ENCODE measurements around the gene PARP4. TPM values are rescaled to one million over a fixed set of nuclear protein-coding genes. Genes with fewer than 3 reads are reported as not detected.
"Not testable (repeated sequence)": the region's sequence is repeated elsewhere in the genome, so short reads cannot be mapped to it uniquely, and the experiment has no call there.

Gene PARP4
- total RNA-seq: 10 to 100 TPM; 35.0 to 46.9 (median 42.0) TPM

DNA sequence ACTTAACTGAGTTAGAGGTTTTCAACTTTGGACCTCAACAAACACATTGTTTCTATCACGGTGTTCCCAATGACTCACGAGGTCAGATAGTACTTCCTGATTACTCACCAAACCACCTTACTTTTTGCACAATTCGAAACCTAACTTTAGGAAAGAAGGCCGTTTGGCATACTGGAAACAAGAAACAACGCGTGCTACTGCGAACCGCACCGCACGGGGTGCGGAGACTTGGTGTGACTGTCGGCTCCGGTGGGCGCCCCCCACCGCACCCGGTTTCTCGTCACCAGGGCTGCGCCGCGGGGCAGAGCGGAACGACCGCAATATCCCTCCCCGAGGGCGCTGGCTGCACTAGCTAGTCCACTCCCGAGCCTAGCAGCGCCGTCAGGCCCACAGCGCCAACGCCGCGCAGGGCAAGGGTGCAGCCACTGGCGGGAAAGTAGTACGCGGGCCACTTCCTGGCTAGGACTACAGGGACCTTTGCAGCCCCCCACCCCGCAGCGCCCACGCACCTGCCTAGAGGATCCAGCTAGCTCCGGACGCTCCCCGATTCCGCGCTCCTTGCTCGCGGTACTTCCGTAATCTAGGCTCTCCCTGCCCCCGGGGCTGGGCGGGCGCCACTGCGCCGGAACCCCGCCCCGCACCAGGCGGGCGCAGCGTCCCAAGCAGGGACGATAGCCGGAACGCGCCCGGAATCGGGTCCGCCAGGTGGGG is at the start of gene PARP4:
Gene PARP4, minus strand, starts transcription at position 582 of the 711 bp plus-strand sequence. CDS start 9,002 bp downstream, outside the sequence.
- no peaks in the 10 kb centered on the region for H3K9me3 ChIP-seq
- peak; percentile 93 for ATAC-seq
- H3K4me1 ChIP-seq: peaks cover 0 to 26% (median 9%) of the 10 kb centered on the region in 3 donors
- WGBS, 2 donors (ENCODE audit: low coverage in 1 of 2): 0% methylated on average over 2 to 11 of the region's 63 CpGs
- TF ChIP-seq, protein P1, sequence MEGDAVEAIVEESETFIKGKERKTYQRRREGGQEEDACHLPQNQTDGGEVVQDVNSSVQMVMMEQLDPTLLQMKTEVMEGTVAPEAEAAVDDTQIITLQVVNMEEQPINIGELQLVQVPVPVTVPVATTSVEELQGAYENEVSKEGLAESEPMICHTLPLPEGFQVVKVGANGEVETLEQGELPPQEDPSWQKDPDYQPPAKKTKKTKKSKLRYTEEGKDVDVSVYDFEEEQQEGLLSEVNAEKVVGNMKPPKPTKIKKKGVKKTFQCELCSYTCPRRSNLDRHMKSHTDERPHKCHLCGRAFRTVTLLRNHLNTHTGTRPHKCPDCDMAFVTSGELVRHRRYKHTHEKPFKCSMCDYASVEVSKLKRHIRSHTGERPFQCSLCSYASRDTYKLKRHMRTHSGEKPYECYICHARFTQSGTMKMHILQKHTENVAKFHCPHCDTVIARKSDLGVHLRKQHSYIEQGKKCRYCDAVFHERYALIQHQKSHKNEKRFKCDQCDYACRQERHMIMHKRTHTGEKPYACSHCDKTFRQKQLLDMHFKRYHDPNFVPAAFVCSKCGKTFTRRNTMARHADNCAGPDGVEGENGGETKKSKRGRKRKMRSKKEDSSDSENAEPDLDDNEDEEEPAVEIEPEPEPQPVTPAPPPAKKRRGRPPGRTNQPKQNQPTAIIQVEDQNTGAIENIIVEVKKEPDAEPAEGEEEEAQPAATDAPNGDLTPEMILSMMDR (IDR thresholded peaks at IDR 0.05): peak in 1 of 4 experiments; percentile 33
- TF ChIP-seq POLR2A (IDR thresholded peaks at IDR 0.05) (peak; percentile 52 to 74), EP300 (IDR thresholded peaks at IDR 0.05) (no peak), POLR2AphosphoS5 (IDR thresholded peaks at IDR 0.05) (peak; percentile 82)
- no peaks in the 10 kb centered on the region for H3K27me3 ChIP-seq
- H3K27ac ChIP-seq: peak within 1 kb of the TSS; percentile 75 to 95 (median 90)
- H3K4me3 ChIP-seq: peak within 1 kb of the TSS; percentile 87 to 92
- H3K36me3 ChIP-seq: no peaks in the 10 kb centered on the region

DNA sequence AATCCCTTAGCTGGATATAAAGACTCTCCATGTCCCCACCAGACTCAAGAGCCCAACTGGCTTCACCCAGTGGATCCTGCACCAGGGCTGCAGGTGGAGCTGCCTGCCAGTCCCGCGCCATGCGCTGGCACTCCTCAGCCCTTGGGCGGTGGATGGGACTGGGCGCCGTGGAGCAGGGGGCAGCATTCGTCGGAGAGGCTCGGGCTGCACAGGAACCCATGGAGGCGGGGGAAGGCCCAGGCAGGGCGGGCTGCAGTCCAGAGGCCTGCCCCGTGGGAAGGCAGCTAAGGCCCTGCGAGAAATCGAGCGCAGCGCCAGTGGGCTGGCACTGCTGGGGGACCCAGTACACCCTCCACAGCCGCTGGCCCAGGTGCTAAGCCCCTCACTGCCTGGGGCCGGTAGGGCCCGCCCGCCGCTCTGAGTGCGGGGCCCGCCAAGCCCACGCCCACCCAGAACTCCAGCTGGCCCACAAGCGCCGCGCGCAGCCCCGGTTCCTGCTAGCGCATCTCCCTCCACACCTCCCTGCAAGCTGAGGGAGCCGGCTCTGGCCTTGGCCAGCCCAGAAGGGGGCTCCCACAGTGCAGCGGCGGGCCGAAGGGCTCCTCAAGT is 48.1 kb upstream of the PARP4 start:
- H3K9me3 ChIP-seq, ATAC-seq, H3K27me3 ChIP-seq, H3K27ac ChIP-seq, H3K4me3 ChIP-seq, H3K4me1 ChIP-seq, H3K36me3 ChIP-seq: not testable (repeated sequence)
- WGBS, 2 donors (ENCODE audit: low coverage in 1 of 2): 93% methylated on average over 3 of the region's 34 CpGs; no CpG with 5 or more reads in 1 of the 2 donors

DNA sequence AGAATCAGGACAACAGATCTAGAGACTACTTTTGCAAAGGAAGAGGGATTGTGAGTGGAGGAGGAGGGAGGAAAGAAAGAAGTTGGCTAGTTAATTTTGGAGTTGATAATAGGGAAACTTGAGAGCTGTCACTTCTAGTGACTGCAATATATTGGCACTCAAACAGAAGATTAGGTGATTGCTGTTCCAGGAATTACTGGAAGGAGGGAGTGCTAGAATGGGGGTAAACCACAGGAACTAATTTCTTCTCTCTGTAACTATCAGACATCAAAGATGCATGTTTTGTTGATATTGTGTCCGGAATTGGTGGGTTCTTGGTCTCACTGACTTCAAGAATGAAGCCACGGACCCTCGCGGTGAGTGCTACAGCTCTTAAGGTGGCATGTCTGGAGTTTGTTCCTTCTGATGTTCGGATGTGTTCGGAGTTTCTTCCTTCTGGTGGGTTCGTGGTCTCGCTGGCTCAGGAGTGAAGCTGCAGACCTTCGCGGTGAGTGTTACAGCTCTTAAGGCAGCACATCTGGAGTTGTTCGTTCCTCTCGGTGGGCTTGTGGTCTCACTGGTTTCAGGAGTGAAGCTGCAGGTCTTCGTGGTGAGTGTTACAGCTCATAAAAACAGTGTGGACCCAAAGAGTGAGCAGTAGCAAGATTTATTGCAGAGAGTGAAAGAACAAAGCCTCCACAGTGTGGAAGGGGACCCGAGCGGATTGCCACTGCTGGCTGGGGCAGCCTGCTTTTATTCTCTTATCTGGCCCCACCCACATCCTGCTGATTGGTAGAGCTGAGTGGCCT is 47.0 kb upstream of the PARP4 start:
- ATAC-seq, H3K9me3 ChIP-seq, H3K36me3 ChIP-seq, H3K27ac ChIP-seq, H3K27me3 ChIP-seq, H3K4me1 ChIP-seq, H3K4me3 ChIP-seq: not testable (repeated sequence)
- WGBS, 2 donors (ENCODE audit: low coverage in 1 of 2): 79% methylated on average over 6 of the region's 15 CpGs; no CpG with 5 or more reads in 1 of the 2 donors

GRCh38 chr13:24557081-24557480 is 44.5 kb upstream of the PARP4 start:
- peaks cover 18% of the 10 kb centered on the region for H3K27me3 ChIP-seq
- no peak for TF ChIP-seq EP300 (IDR thresholded peaks at IDR 0.05)
- TF ChIP-seq POLR2AphosphoS5 (IDR thresholded peaks at IDR 0.05): no peak
- TF ChIP-seq POLR2A (IDR thresholded peaks at IDR 0.05): no peak
- TF ChIP-seq, protein P1 (IDR thresholded peaks at IDR 0.05): no peak
- WGBS, 2 donors (ENCODE audit: low coverage in 1 of 2): 44% methylated on average over 5 of the region's 5 CpGs
- H3K9me3 ChIP-seq: peaks cover 0 to 7% (median 0%) of the 10 kb centered on the region in 3 donors
- ATAC-seq: no peak
- no peak overlapping the region for H3K27ac ChIP-seq
- H3K36me3 ChIP-seq: no peaks in the 10 kb centered on the region
- H3K4me3 ChIP-seq: no peak overlapping the region
- no peaks in the 10 kb centered on the region for H3K4me1 ChIP-seq

DNA sequence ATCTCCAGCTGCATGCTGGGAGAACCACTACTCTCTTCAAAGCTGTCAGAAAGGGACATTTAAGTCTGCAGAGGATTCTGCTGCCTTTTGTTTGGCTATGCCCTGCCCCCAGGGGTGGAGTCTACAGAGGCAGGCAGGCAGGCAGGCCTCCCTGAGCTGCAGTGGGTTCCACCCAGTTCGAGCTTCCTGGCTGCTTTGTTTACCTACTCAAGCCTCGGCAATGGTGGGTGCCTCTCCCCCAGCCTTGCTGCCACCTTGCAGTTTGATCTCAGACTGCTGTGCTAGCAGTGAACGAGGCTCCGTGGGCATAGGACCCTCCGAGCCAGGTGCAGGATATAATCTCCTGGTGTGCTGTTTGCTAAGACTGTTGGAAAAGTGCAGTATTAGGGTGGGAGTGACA is 41.3 kb upstream of the PARP4 start:
- not testable (repeated sequence) for ATAC-seq, H3K36me3 ChIP-seq, H3K4me1 ChIP-seq, H3K27ac ChIP-seq, H3K9me3 ChIP-seq, H3K4me3 ChIP-seq
- H3K27me3 ChIP-seq: peaks cover 16% of the 10 kb centered on the region
- 83% methylated on average over 1 of the region's 5 CpGs; no CpG with 5 or more reads in 1 of the 2 donors for WGBS, 2 donors (ENCODE audit: low coverage in 1 of 2)

- not testable (repeated sequence) for H3K27ac ChIP-seq, H3K36me3 ChIP-seq, H3K9me3 ChIP-seq
- Histone ChIP-seq H3K4me1 (peaks cover 0 to 11% (median 0%) of the 10 kb centered on the region in 3 donors), H3K27me3 (peaks cover 52% of the 10 kb centered on the region), H3K4me3 (peak overlapping the region; percentile 13 to 46)
- ATAC-seq: peak; percentile 49
- WGBS, 2 donors (ENCODE audit: low coverage in 1 of 2): 3 to 4% methylated on average over 5 to 9 of the region's 73 CpGs
Measured at GRCh38 chr13:24541476-24542352, 29.1 kb upstream of the PARP4 start.
